Right ventricle myocardium superior (tissue), 1 donor: Measurements from ENCODE around the gene TENM4. TPM values are rescaled to one million over a fixed set of nuclear protein-coding genes. Genes with fewer than 3 reads are reported as not detected.

Source experiments
- ATAC-seq: fragments of 200-7000 bp; cut with Tn5 transposase; one replicate; pipeline ENCODE4 v1.9.1; 2020; ENCODE audit warnings: mild to moderate bottlenecking; ENCODE audit not compliant: poor library complexity
- DNase-seq: peaks from one replicate; pipeline ENCODE4 v3.0.0-alpha.2; 2020
- intact Hi-C: fragments of 100-400 bp; cut with DNase I; formaldehyde crosslinking; loops from one replicate; pipeline ENCODE4 v1.11.2; 2022
- total RNA-seq: library from RNA; stranded (reverse); fragmentation: NEBNext Ultra II Directional; extraction: Animal tissue kit (Norgen Biotek cat#: 25700); gene quantifications from one replicate; pipeline ENCODE4 v1.2.1, GENCODE V29; 2021
- donor health status: DM: no; HTN: yes; CAD: no; lungs with severe emphysema.

TENM4 gene
- total RNA-seq, 1 donor from 2014 or later, result 0.81 TPM

GRCh38 chr11:79427126-79427525, 13.7 kb downstream of the TENM4 start:
- DNase-seq (no peak), ATAC-seq (no peak)
- intact Hi-C loops, result no loop called here

- ATAC-seq (no peak), DNase-seq (no peak)
- intact Hi-C loops, result no loop called here
Observed at GRCh38 chr11:79425463-79425862, 15.4 kb downstream of the TENM4 start.

GRCh38 chr11:79423736-79424135, 17.1 kb downstream of the TENM4 start:
- intact Hi-C loops, result no loop called here
- ATAC-seq (no peak), DNase-seq (no peak)

GRCh38 chr11:79422866-79423265, 18.0 kb downstream of the TENM4 start:
- ATAC-seq (no peak), DNase-seq (no peak)
- intact Hi-C loops, result no loop called here

GRCh38 chr11:79421820-79422219, 19.0 kb downstream of the TENM4 start:
- intact Hi-C loops, result no loop called here
- ATAC-seq (no peak), DNase-seq (no peak)

- ATAC-seq, result no peak
- DNase-seq, result no peak
- intact Hi-C loops, result no loop called here
Observed at GRCh38 chr11:79419120-79419519, 21.7 kb downstream of the TENM4 start.

GRCh38 chr11:79418241-79418640, 22.6 kb downstream of the TENM4 start:
- no peak for DNase-seq
- ATAC-seq, result no peak
- intact Hi-C loops, result no loop called here

- intact Hi-C loops, result no loop called here
- ATAC-seq (no peak), DNase-seq (no peak)
Observed at GRCh38 chr11:79417069-79417920, 23.5 kb downstream of the TENM4 start.

GRCh38 chr11:79415912-79416311, 24.9 kb downstream of the TENM4 start:
- DNase-seq (no peak), ATAC-seq (no peak)
- intact Hi-C loops, result no loop called here

- ATAC-seq (no peak), DNase-seq (no peak)
- intact Hi-C loops, result no loop called here
Observed at GRCh38 chr11:79415411-79415810, 25.4 kb downstream of the TENM4 start.

- intact Hi-C loops, result no loop called here
- peak; percentile 18 for ATAC-seq
- no peak for DNase-seq
Observed at GRCh38 chr11:79414644-79415317, 26.0 kb downstream of the TENM4 start.

- no peak for ATAC-seq
Observed at GRCh38 chr11:79414041-79414440, 26.8 kb downstream of the TENM4 start.

GRCh38 chr11:79413268-79413667, 27.6 kb downstream of the TENM4 start:
- DNase-seq, result peak; percentile 92
- peak; percentile 98 for ATAC-seq
- intact Hi-C loops, result no loop called here

More at GRCh38 chr11:79414041-79414440, 26.8 kb downstream of the TENM4 start:
- intact Hi-C loops, result no loop called here
- DNase-seq, result no peak

GRCh38 chr11:79412761-79413160, 28.1 kb downstream of the TENM4 start:
- DNase-seq, result no peak
- ATAC-seq, result no peak
- intact Hi-C loops, result no loop called here

GRCh38 chr11:79409330-79409729, 31.5 kb downstream of the TENM4 start:
- ATAC-seq (no peak), DNase-seq (no peak)
- intact Hi-C loops, result no loop called here

- ATAC-seq (no peak), DNase-seq (no peak)
- intact Hi-C loops, result no loop called here
Observed at GRCh38 chr11:79406376-79406775, 34.5 kb downstream of the TENM4 start.

GRCh38 chr11:79404806-79405205, 36.0 kb downstream of the TENM4 start:
- intact Hi-C loops, result no loop called here
- ATAC-seq (no peak), DNase-seq (no peak)

- no peak for ATAC-seq
Observed at GRCh38 chr11:79404325-79404724, 36.5 kb downstream of the TENM4 start.

GRCh38 chr11:79403839-79404238, 37.0 kb downstream of the TENM4 start:
- intact Hi-C loops, result no loop called here

More at GRCh38 chr11:79404325-79404724, 36.5 kb downstream of the TENM4 start:
- intact Hi-C loops, result no loop called here
- no peak for DNase-seq

GRCh38 chr11:79402912-79403311, 37.9 kb downstream of the TENM4 start:
- ATAC-seq (no peak), DNase-seq (no peak)
- intact Hi-C loops, result no loop called here

More at GRCh38 chr11:79403839-79404238, 37.0 kb downstream of the TENM4 start:
- no peak for DNase-seq
- ATAC-seq, result no peak
